ENCODE data around the gene TRIM33. TPM values are rescaled to one million over a fixed set of nuclear protein-coding genes. Genes with fewer than 3 reads are reported as not detected.

The TRIM33 gene
- total and polyA plus RNA-seq, 10 of the 15 experiments (the other 5 are each of a cell fraction or from before 2014, with no cell fraction given) = 9.0 to 40.3 (median 22.0) TPM

DNA sequence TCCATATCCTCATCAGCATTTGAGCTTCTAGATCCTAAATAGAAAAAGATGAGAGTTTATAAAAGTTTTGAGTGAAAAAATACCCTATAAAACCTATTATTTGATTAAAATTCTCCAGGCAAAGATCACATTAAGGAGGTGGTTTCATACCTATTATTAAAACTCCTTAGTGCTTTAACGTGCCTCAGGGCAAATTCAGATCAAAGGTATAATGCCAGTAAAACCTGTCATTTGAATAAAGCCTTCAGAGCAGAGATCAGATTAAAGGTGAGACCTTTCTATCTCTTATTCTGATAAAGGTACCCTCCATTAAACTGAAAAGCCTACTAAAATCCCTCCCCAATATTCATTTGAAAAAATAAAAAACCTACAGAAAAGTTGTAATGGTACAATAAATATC, 34.3 kb upstream of the TRIM33 start:
- Histone ChIP-seq H3K9me3 (replicated peaks; ENCODE audit: control insufficient read depth, insufficient read depth, low read length) (no peaks in the 10 kb centered on the region), H3K27me3 (replicated peaks in 1 of 2; ENCODE audit: control insufficient read depth in 2 of 2, insufficient read depth in 2 of 2, low read length in 1 of 2) (no peaks in the 10 kb centered on the region), H2AFZ (ENCODE audit: control insufficient read depth, low read depth, low read length) (no peak overlapping the region), H3K4me2 (ENCODE audit: control insufficient read depth, insufficient read depth) (no peak overlapping the region), H3K4me3 (no peak overlapping the region), H3K4me1 (ENCODE audit: control insufficient read depth, insufficient read depth, low read length) (no peaks in the 10 kb centered on the region), H3K79me2 (ENCODE audit: control insufficient read depth, insufficient read depth, low read length) (no peaks in the 10 kb centered on the region), H4K20me1 (ENCODE audit: control insufficient read depth, insufficient read depth) (no peaks in the 10 kb centered on the region), H3K36me3 (ENCODE audit: control insufficient read depth in 2 of 2, insufficient read depth in 2 of 2, low read length in 1 of 2) (no peaks in the 10 kb centered on the region), H3K9ac (ENCODE audit: control insufficient read depth, insufficient read depth, low read length) (no peak overlapping the region), H3K27ac (ENCODE audit: control insufficient read depth, insufficient read depth) (no peak overlapping the region)
- 3% methylated on average over 1 of the region's 1 CpG for WGBS (ENCODE audit: insufficient coverage, insufficient replicate concordance, low lambda C conversion rate, missing lambda C conversion rate)
- intact Hi-C loops (cut with micrococcal nuclease; ENCODE audit: unreplicated experiment) = no loop called here
- RAD21 ChIA-PET (ENCODE audit: unreplicated experiment) = no interaction called here
- POLR2A ChIA-PET = no interaction called here
- no peak for FAIRE-seq
- no peak for TF ChIP-seq BHLHE40 (IDR thresholded peaks at IDR 0.05; ENCODE audit: borderline replicate concordance in 1 of 2, low read depth in 2 of 2, low read length in 1 of 2)
- no peak for TF ChIP-seq BRCA1 (IDR thresholded peaks at IDR 0.05; ENCODE audit: low read depth, low read length)
- TF ChIP-seq IRF3 (IDR thresholded peaks at IDR 0.05) = no peak
- TF ChIP-seq YY1 (IDR thresholded peaks at IDR 0.05; ENCODE audit: low read depth, low read length) = no peak
- TF ChIP-seq FOS (IDR thresholded peaks at IDR 0.05; ENCODE audit: borderline replicate concordance, extremely low read depth, insufficient read length) = no peak
- TF ChIP-seq, protein P1, sequence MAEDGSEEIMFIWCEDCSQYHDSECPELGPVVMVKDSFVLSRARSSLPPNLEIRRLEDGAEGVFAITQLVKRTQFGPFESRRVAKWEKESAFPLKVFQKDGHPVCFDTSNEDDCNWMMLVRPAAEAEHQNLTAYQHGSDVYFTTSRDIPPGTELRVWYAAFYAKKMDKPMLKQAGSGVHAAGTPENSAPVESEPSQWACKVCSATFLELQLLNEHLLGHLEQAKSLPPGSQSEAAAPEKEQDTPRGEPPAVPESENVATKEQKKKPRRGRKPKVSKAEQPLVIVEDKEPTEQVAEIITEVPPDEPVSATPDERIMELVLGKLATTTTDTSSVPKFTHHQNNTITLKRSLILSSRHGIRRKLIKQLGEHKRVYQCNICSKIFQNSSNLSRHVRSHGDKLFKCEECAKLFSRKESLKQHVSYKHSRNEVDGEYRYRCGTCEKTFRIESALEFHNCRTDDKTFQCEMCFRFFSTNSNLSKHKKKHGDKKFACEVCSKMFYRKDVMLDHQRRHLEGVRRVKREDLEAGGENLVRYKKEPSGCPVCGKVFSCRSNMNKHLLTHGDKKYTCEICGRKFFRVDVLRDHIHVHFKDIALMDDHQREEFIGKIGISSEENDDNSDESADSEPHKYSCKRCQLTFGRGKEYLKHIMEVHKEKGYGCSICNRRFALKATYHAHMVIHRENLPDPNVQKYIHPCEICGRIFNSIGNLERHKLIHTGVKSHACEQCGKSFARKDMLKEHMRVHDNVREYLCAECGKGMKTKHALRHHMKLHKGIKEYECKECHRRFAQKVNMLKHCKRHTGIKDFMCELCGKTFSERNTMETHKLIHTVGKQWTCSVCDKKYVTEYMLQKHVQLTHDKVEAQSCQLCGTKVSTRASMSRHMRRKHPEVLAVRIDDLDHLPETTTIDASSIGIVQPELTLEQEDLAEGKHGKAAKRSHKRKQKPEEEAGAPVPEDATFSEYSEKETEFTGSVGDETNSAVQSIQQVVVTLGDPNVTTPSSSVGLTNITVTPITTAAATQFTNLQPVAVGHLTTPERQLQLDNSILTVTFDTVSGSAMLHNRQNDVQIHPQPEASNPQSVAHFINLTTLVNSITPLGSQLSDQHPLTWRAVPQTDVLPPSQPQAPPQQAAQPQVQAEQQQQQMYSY (CRISPR knock-in tag; IDR thresholded peaks at IDR 0.05) = no peak
- TF ChIP-seq MXI1 (IDR thresholded peaks at IDR 0.05; ENCODE audit: low read depth, low read length) = no peak
- TF ChIP-seq DPF2 (IDR thresholded peaks at IDR 0.05) = no peak
- BruUV-seq (replicated peaks) = no TSS peak
- CTCF ChIA-PET = interaction anchor here (0.5 to 1.0 kb wide), 3 partner anchors 11 to 1727 kb away, joined by 3 read pairs; no protein-coding TSS in a partner anchor
- SMC1A ChIA-PET (ENCODE audit: uncharacterized antibody, unreplicated experiment) = no interaction called here
- DNase-seq (ENCODE audit: low read depth, low spot score) = no peak
- no peak for ATAC-seq
- in situ Hi-C loops (cut with MboI) = no loop called here
